GM21360 (cell line): Measurements from ENCODE around the gene ACTN4.

Experiments used
- ATAC-seq: cut with Tn5 transposase; IDR thresholded peaks from one replicate; pipeline ENCODE4 v1.9.1; 2021; ENCODE audit warnings: mild to moderate bottlenecking, moderate library complexity; ENCODE audit not compliant: unreplicated experiment

Gene ACTN4

DNA sequence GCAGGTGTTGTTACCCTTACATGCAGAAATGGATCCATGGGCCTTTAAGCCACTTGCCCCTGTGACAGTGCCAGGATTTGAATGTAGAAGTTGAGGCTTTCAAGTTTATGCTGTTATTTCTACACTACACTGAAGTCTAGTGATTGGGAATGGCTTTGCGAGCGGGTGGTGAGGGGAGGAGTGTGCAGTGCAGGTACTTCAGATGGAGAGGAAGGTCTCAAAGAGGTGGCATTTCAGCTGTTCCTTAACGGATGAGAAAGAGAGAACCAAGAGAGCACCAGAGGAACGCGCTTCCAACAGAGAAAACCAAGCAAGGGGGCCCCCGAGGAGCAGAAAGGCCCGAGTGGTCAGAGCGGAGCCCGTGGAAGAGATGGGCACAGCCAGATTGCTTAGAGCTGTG is 13.3 kb downstream of the ACTN4 start:
- no peak for ATAC-seq

DNA sequence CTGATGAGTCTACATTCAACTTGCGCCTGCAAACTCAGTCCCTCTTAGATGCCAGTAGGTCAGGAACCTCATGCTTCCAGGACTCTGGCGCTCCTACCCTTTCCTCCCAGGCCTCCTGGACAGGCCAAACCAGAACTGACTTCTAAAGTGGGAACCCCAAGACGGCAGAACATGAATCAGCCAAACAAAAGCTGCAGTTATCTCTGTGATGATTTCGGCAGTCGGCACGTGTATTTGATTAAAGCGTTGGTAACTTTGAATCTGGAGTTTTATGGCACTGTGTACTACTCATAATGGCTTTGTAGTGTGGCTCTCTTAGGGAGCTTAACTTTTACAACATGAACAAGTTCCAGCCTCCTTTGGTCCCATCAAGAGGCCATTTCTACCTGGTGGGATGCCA is 13.7 kb downstream of the ACTN4 start:
- ATAC-seq = no peak

DNA sequence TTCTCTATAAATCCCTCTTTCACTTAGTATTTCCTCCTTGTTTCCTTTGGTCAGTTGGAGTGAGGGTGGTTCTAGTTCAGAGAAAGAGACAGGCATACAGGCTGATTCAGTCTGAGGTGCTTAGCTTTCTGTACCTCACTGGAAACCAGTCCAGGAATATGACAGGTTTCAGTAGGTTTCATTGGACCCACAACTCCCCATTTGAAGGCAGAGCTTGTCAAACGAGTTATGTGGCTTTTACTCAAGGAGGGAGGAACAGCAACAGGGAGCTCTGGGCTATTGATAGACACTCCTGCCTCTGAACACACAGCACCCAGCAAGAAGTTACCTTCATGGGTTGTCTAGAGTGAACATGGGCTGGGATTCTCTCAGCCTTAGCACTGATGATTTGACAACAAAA is 14.5 kb downstream of the ACTN4 start:
- ATAC-seq = no peak

DNA sequence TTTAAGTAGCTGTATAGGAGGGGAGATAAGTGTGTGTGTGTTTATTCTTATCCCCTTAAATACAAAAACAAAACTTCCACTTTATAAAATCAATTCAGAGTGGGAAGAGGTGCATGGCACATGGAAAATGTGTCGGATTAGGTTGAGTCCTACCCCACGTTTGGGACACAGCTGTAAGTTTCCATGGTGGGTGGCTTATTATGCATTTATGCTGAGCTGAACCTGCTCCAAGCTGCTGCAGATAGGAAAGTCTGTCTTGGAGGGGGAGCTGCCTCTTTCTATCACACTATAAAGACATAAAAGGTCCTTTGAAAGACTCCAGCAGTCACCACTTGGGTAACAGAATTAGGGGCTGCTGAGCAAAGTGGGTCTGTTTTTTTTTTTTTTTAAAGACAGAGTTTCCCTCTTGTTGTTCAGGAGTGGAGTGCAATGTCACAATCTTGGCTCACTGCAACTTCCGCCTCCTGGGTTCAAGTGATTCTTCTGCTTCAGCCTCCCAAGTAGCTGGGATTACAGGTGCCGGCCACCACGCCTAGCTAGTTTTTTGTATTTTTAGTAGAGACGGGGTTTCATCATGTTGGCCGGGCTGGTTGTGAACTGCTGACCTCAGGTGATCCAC is 15.2 kb downstream of the ACTN4 start:
- ATAC-seq = no peak

DNA sequence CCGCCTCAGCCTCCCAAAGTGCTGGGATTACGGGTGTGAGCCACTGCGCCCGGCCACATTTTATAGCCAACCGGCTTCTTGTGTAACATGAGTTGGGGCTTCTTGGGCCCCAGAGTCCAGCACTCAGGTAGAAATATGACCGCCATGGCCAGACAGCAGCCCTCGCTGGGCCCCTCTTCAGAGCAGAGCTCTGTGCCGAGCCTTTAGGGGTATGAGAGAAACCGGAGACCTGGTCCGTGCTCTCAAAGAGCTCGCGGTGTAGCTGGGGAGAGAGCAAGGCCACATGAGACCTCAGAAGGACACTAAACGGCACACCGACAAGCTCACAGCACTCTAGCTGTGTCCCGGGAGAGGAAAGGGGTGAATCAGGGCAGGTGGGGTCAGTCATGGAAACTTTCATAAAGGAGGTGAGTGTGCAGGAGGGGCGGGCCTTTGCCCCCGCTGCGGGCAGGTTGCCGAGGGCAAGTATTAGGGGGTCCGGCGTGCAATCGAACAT is 15.8 kb downstream of the ACTN4 start:
- ATAC-seq = no peak

DNA sequence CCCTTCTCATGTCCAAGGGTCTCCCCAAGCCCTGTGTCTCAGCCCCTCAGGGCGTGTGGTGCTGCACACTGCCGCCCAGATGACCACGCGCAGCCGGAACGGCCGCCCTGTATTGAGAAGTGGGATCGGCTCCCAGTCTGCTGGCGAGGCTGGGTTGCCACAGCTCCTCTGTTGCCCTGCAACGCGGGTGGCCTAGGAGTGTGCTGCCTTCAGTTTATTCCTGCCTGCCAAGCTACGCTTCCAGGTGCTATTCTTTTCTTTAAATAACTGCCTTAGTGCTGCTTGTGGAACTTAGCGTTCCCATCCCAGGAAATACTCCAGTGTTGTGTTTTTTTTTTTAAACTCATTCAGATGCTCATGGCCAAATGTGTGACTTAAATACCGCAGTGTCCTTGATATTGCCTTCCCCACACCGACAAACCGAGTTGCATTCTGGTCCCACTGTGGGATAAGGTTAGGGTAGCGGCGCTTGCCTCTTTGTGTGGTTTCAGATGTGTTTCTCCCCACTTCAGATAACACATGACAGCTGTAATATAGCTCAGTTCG is 16.6 kb downstream of the ACTN4 start:
- ATAC-seq = no peak

DNA sequence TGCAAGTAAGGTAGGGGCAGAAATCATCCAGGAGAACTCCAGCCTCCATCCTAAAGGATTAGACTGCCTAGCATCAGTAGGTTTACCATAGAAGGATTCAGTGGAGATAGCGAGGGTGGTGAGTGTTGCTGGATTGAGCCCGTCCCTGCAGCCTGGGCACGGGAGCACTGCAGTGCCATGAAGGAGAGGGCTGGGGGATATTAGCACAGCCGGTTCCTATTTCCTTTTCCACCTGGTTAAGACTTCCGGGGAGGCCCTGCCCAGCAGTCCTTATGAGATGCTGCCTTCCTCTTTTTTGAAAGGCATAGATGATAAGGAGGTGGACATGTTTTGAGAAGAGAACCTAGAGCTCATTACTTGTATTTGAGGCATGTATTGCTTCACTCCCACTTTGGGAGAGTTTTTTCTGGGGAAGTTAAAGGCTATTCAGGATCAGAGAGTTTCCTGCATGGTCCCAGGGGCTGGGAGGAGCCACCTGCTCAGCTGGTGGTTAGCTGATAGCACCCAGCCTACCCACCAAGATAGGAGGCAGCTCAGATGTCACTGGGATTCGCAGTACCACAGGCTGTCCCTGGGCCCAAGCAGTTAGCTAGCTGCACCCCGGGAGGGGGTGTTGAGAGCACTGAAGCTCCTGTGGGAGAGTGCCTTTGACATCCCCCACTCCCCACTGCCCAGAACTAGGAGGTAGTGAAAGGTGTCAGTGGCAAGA is 17.2 kb downstream of the ACTN4 start:
- ATAC-seq = no peak

DNA sequence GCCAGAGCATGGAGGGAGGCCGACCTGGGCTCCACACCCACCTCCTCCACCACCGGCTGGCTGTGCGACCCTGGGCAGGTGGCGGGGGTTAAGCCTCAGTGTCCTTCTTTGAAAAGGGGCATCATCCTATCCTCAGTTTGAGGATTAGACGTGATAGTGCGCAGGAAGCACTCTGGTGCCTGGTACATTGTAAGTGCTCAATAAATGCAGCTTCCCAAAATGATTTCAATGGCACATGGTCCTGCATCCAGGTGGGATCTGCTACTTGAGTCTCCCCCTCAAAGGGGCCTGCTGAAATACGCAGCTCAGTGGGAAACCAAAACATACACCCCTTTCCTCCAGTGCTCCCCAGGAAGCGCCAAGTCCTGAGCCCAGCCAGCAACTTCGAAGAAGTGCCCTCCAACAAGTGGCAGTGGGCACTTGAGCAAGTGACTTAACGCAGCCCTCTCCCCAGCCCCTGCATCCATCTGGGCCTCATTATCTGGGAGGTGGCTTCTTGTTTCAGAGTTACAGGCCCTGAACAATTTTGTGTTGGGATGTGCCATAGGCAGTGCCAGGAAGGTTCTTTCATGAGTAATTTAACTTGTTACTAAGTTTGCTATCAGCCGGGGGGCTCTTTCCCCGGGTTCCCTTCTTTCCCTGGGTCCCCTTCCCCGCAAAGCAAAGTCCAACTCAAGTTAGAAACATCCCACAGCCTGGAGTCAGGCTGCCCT is 17.9 kb downstream of the ACTN4 start:
- ATAC-seq = no peak

DNA sequence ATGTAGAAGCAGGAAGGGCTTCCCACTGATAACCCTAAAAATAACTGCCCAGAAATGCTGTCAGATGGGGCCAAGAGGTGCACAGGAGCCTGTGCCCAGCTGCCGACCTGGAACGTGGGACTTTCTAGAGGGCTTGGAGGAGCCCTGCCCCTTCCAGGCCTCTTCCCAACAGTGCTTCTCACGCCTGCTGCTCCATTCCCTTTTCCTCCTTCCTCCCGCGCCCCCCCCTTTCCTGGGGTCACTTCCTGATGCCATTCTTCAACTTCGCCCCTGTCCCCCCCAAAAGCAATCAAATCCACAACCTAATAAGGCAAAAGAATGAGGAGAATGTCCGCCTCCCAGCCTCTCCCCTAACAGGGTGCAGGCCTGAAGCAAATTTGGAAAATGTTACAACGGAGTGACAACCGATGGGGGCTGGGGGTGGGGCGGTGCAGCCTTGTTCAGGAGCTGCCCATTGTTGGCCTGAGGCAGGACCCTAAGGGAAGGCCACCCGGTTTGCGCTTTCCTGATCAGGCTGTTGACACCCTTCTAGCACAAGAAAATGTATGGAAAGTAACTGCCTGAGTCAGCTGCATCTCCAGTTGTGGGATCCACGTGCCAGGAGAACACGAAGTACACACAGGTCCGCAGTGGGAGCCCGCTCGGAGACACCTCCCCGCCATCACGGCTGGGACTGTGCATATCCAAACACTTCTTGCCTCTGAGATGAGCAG is 18.7 kb downstream of the ACTN4 start:
- no peak for ATAC-seq

DNA sequence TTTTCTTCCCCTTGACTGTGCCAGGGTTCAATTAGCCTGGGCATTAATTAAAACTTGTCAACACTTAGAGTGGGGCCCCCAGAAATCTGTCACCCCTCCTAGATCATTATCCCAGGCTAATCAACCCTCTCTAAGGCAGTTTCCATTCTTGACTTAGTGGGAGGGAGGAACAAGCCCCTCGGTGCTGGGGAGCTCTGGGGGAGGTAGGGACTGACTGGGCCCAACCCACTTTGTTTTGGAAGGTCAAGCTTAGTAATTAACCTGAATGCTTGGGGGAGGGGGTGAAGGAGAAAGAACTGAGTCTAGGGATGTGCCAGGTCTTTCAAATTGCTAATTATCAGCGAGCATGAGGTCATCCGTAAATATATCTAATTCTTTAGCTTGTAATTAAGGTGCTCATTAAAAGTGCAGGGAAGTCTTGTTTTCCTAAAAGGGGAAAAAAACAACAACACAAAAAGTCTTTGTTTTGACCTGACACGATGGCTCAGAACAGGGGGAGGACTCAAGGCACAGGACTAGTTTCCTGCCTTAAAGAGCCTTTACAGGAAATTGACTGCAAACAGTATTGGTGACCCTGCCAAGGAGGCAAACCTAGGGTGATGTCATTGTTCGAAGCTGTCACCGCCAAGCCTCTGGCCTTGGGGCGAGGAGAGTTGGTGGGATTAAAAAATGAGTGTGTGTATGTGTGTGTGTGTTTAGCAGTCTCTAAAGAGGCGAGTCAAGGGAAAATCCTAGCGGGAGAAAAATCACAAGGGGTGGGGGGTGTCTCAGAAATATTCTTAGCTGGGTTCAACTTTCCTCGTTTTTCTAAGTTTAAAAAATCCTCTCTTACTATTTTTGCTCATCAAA is 19.4 kb downstream of the ACTN4 start:
- no peak for ATAC-seq

DNA sequence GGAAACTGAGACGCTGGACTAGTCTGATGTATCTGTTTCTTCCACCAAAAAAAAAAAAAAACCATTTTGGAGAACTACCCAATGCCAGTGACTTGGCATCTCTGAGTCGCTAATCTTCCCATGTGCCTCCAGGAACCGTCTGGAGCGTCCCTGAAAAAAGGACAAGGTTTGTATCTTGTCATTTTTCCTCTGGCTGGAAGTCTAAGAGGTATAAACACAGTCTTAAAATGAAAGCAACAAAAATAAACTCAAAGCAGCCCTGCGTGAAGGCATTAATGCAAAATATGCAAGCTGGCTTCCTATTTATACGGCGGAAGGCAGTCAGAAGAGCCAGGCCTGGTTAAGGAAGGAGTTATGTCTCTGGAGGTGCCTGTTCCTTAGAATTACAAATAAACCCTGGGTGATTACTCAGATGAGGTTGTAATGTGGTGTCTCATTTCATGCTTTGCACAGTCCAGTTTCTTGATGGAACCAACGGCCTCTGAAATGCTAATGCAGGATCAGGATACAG is 20.3 kb downstream of the ACTN4 start:
- no peak for ATAC-seq

DNA sequence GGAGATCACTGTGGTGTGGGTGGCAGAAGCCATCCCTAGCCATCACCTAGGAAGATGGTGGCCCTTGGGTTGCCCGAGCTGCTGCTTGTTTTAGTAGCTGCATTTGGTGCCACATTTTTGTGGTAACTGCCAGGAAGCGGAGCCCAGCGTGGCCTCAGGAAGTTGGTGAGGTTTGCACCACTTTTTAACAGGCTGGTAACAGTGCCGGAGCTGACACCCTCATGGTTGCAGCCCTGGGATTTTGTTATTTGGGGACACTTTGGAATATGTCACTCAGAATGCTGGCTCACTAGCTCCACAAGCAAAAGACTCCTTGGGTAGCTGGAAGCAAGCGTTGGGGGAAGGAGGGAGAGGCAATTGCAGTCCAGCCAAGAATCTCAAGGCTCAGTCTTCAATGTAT is 22.1 kb downstream of the ACTN4 start:
- no peak for ATAC-seq

DNA sequence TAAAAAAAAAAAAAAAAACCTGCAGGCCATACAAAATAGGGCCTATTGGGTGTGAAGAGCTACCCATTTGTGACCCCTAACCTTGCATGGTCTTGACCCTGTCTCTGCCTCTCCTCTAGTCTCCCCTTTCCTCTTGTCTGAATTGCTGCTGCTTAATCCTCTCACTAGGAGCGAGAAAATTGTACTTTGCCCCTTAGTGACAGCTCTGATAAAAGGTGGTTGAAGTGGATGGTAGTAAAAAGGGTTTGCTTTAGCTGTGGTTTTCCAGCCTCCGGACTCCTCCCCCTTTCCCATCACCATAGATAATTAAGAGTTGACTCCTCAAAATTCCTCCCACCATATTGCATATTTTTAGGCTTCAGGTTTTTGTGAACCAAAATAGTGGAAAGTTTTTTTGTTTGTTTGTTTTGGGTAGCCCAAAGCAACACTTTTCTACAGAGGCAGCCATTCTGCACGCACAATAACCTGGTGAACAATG is 23.5 kb downstream of the ACTN4 start:
- no peak for ATAC-seq

DNA sequence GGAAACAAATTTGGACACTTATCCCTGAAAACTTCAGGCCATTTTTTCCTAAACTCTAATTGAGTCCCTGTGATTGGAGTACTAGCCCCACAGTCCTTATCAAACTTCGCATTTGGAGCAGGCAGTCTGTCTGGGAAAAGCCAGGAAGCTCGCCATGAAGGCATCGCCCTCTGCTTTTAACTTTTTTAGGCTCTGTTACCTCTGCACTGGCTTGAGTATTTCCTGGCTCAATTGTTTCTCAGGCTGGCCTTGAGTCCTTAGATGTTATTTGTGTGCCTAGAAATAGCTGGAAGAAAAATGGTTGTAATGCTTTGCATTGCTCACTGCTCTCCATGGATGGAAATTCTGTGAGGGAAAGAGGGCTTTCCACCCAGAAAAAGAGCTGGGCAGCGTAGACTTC is 24.2 kb downstream of the ACTN4 start:
- no peak for ATAC-seq

DNA sequence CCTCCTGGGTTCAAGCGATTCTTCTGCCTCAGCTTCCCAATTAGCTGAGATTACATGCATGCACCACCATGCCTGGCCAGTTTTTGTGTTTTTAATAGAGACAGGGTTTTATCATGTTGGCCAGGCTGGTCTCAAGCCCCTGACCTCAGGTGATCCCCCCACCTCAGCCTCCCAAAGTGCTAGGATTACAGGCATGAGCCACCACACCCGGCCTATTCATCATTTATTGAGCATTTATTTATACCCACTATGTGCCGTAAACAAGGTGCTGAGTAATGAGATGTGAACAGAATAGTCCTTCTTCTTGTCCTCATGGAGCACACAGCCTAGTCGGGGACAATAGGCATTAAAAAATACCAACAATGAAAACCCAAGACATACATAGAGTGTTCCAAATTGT is 25.6 kb downstream of the ACTN4 start:
- no peak for ATAC-seq

DNA sequence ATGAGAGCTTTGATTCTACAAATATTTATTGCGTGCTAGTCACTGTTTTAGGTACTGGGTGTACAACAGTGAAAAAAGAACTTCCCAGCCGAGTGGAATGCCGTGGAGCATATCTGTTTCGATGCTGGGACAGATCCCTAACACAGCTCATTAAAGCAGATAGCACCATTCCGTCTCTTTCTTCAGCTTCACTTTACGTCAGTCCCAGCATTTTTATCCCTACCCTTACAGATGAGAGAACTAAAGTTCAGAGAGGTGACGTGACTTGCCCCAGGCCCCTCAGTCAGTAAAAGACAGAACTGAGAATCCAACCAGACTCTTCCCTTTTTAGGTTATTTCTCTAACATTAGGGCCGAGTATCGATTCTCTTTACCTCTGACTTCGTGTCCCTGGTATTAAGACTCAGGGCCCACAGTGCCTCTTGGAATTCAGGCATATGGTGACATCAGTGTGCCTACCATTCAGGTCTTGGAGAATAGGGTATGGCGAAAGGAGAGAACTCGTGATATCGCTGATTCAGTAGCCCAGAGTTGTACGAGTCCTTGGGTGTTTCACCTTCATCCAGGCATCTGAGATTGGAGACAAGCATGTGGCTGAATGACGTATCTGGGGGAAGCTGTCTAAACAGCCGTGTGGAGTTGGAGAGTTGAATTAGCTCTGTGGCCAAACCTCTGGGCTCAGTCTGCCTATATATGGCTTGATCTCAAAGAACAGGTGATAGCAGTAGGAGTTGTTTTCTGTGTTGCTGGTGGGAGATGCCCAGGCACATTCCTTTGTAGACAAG is 27.1 kb downstream of the ACTN4 start:
- no peak for ATAC-seq

DNA sequence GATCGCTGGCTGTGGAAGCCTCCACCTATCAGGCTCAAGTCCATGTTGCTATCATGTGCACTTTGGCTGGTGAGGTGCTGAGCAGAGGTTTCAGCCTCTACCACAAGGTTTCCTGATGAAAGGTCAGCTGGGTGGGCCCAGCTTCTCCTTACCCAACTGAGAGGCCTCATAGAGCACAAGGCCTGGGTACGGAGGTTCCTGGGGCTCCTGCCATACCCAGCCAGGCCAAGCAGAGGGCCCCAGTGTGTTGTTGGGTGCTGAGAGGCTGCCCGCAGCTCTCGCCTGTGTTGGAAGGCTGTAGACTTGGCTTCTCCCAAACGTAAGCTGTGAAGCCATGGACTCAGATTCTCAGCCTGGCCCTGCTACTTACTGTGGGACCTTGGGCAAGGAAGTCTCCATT is 28.2 kb downstream of the ACTN4 start:
- no peak for ATAC-seq

DNA sequence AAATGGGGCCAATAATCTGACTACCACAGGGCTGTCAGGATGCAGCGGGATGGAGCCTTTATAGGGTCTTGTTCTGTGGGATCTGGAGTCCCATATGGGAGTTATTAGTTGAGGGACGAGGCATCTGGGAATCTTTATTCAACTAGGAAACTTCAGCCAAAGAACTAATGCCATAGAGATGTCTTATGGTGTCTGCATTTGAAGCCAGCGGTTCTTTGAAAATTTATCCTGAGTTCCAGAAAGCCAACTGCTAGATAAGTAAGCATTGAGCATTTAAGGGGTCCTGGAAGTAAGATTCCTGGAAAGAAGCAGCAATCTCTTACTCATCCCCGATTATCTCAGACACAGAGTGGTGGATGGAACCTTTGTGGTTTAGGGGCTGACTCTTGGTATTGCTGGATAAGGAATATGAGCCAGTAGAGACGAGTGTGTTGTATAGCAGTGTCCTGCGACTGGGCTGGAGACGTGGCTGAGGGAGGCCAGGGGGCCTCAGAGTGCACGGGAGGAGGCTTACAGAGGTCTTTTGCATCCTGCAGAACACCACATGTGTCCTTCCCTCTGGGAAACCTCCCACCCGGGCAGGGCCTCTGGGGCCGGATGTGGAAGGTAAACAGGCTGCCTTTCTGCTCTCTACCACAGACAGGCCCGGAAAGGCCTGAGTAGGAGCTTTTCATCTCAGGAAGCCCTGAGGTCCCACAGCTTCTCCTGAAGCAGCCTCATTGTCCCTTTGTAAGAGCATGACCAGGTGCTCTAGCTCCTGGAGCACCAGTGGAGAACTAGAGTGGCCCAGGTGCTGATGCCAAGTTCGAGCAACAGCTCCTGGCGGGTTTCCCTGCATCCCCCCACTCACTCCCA is 28.8 kb downstream of the ACTN4 start:
- ATAC-seq = no peak
